ENCODE results near the gene IFI44L.

The IFI44L gene

GRCh38 chr1:78599294-78599693 is 21.0 kb upstream of the IFI44L start:
- H3K4me3 ChIP-seq (ENCODE audit: low read length), result no peak overlapping the region
- DNase-seq (ENCODE audit: low read depth), result no peak
- TF ChIP-seq, protein P1, sequence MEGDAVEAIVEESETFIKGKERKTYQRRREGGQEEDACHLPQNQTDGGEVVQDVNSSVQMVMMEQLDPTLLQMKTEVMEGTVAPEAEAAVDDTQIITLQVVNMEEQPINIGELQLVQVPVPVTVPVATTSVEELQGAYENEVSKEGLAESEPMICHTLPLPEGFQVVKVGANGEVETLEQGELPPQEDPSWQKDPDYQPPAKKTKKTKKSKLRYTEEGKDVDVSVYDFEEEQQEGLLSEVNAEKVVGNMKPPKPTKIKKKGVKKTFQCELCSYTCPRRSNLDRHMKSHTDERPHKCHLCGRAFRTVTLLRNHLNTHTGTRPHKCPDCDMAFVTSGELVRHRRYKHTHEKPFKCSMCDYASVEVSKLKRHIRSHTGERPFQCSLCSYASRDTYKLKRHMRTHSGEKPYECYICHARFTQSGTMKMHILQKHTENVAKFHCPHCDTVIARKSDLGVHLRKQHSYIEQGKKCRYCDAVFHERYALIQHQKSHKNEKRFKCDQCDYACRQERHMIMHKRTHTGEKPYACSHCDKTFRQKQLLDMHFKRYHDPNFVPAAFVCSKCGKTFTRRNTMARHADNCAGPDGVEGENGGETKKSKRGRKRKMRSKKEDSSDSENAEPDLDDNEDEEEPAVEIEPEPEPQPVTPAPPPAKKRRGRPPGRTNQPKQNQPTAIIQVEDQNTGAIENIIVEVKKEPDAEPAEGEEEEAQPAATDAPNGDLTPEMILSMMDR (conservative IDR thresholded peaks at IDR 0.05; ENCODE audit: low read length), result no peak

GRCh38 chr1:78601068-78601467 is 19.2 kb upstream of the IFI44L start:
- H3K4me3 ChIP-seq (ENCODE audit: low read length), result no peak overlapping the region
- TF ChIP-seq, protein P1 (conservative IDR thresholded peaks at IDR 0.05; ENCODE audit: low read length), result no peak
- DNase-seq (ENCODE audit: low read depth), result no peak

DNA sequence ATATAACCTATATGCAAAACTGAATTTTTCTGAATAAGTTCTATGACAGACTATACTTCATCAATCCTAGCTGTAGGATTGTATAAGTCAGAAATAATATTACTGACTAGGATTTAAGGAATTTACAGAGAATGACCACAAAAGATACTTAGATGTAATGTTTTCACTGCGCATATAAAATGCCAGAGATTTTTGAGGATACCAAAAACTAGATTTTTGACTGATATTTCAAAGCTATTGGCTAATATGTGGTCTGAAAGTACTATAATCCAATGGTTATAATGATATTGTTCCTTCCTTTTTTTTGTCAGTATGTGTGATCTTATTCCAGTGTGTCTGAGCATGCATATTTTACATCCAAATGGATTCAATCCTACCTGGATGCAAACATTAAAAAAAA is 17.0 kb upstream of the IFI44L start:
- H3K4me3 ChIP-seq (ENCODE audit: low read length), result no peak overlapping the region
- DNase-seq (ENCODE audit: low read depth), result peak; percentile 27
- TF ChIP-seq, protein P1 (conservative IDR thresholded peaks at IDR 0.05; ENCODE audit: low read length), result no peak

- TF ChIP-seq, protein P1 (conservative IDR thresholded peaks at IDR 0.05; ENCODE audit: low read length), result no peak
- H3K4me3 ChIP-seq (ENCODE audit: low read length), result no peak overlapping the region
- no peak for DNase-seq (ENCODE audit: low read depth)
Observed at GRCh38 chr1:78604643-78605042, 15.6 kb upstream of the IFI44L start.

GRCh38 chr1:78606274-78606673 is 14.0 kb upstream of the IFI44L start:
- DNase-seq (ENCODE audit: low read depth), result no peak
- TF ChIP-seq, protein P1 (conservative IDR thresholded peaks at IDR 0.05; ENCODE audit: low read length), result no peak
- H3K4me3 ChIP-seq (ENCODE audit: low read length), result no peak overlapping the region

DNA sequence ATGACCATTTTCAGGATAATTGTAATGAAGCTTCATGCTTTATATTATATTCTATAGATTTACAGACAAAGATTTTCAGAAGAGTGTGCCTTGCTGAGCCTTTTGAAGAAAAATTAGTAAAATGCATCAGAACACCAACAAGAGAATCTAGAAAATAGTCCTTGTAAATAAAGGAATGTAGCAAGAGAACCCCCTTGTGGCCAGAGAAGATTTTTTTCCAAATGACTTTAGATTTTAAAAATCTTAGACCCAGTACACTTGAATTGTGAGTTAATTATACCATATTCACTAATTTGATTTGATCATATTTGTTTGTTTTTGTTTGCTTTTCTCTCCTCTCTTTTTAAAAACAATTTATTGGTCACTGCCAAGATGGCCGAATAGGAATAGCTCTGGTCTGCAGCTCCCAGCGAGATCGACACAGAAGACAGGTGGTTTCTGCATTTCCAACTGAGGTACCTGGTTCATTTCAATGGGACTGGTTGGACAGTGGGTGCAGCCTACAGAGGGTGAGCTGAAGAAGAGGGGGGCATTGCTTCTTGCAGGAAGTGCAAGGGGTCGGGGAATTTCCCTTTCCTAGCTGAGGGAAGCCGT is 12.8 kb upstream of the IFI44L start:
- no peak overlapping the region for H3K4me3 ChIP-seq (ENCODE audit: low read length)
- TF ChIP-seq, protein P1 (conservative IDR thresholded peaks at IDR 0.05; ENCODE audit: low read length), result peak; percentile 70
- DNase-seq (ENCODE audit: low read depth), result peak; percentile 48

- TF ChIP-seq, protein P1 (conservative IDR thresholded peaks at IDR 0.05; ENCODE audit: low read length), result 0 out of 2 replicates have a peak, but pooled peaks have one; percentile 3
- DNase-seq (ENCODE audit: low read depth), result no peak
- H3K4me3 ChIP-seq (ENCODE audit: low read length), result no peak overlapping the region
Observed at GRCh38 chr1:78607944-78608343, 12.3 kb upstream of the IFI44L start.
